Measurements from ENCODE around the gene ADAMTS15. TPM values are rescaled to one million over a fixed set of nuclear protein-coding genes. Genes with fewer than 3 reads are reported as not detected.

Gene ADAMTS15
- total and polyA plus RNA-seq, 2 donors (not counting 3 experiments of a cell fraction or from before 2014, with no cell fraction given), result 0.08 TPM; not detected in 1

- POLR2A ChIA-PET, result no interaction called here
- dilution Hi-C loops (cut with MboI; ENCODE audit: extremely low pct_ligation_motif_present, low sequenced_read_pairs), result no loop called here
- Histone ChIP-seq H3K36me3 (ENCODE audit: control insufficient read depth in 2 of 2, extremely low read depth in 1 of 2, insufficient read depth in 2 of 2, low read length in 2 of 2) (no peaks in the 10 kb centered on the region), H3K9me3 (replicated peaks; ENCODE audit: control insufficient read depth, insufficient read depth, low read length) (no peaks in the 10 kb centered on the region), H3K9me1 (replicated peaks; ENCODE audit: control insufficient read depth, extremely low read depth, insufficient read depth, low read length) (no peaks in the 10 kb centered on the region), H3K4me3 (replicated peaks in 1 of 3; ENCODE audit: insufficient read depth in 1 of 3, low read depth in 1 of 3, low read length in 3 of 3) (no peak overlapping the region), H3K4me2 (ENCODE audit: insufficient read depth, low read length) (no peak overlapping the region), H3K79me2 (ENCODE audit: control insufficient read depth, insufficient read depth, low read length) (no peaks in the 10 kb centered on the region), H3K4me1 (ENCODE audit: control insufficient read depth, extremely low read depth, insufficient read depth, low read length) (no peaks in the 10 kb centered on the region), H3K27me3 (ENCODE audit: control insufficient read depth in 2 of 2, insufficient read depth in 2 of 2, low read length in 2 of 2) (peaks cover 27 to 34% of the 10 kb centered on the region in 2 experiments), H2AFZ (ENCODE audit: low read depth, low read length) (no peak overlapping the region), H4K20me1 (replicated peaks; ENCODE audit: control insufficient read depth, extremely low read depth, insufficient read depth, low read length) (no peaks in the 10 kb centered on the region), H3K9ac (replicated peaks; ENCODE audit: extremely low read depth, insufficient read depth, low read length) (no peak overlapping the region), H3K27ac (ENCODE audit: insufficient read depth, low read depth, low read length) (no peak overlapping the region)
- BruUV-seq (replicated peaks), result no TSS peak
- DNase-seq (ENCODE audit: low read depth, low spot score), result no peak
- no peak for FAIRE-seq
- intact Hi-C loops (cut with micrococcal nuclease), result loop anchor here (5.0 kb wide), 1 partner anchor 180 kb away; no protein-coding TSS in a partner anchor
- CTCF ChIA-PET, result interaction anchor here (3.7 kb wide), 1 partner anchor 410 kb away, joined by 14 read pairs; no protein-coding TSS in a partner anchor
- no peak for TF ChIP-seq EZH2 (IDR thresholded peaks at IDR 0.05; ENCODE audit: borderline replicate concordance, low read depth, low read length, severe bottlenecking)
- TF ChIP-seq FOS (IDR thresholded peaks at IDR 0.05; ENCODE audit: borderline replicate concordance, insufficient read depth, low read length), result no peak
- TF ChIP-seq CTCF (IDR thresholded peaks at IDR 0.05; ENCODE audit: extremely low read depth in 1 of 2, insufficient read depth in 1 of 2, low read depth in 1 of 2, low read length in 2 of 2), result no peak
- no peak for TF ChIP-seq MYC (IDR thresholded peaks at IDR 0.05; ENCODE audit: low read depth, low read length)
- no peak for TF ChIP-seq MAX (IDR thresholded peaks at IDR 0.05; ENCODE audit: insufficient read depth, insufficient read length)
- TF ChIP-seq JUN (IDR thresholded peaks at IDR 0.05; ENCODE audit: borderline replicate concordance, insufficient read depth, insufficient read length, low read depth), result no peak
- no peak for TF ChIP-seq POLR2AphosphoS5 (IDR thresholded peaks at IDR 0.05; ENCODE audit: insufficient read depth, low read depth, low read length)
- TF ChIP-seq GATA2 (IDR thresholded peaks at IDR 0.05; ENCODE audit: insufficient read depth, insufficient read length, low read depth, low read length), result no peak
Observed at GRCh38 chr11:130452176-130452575, 3.7 kb downstream of the ADAMTS15 start.

Measured in endothelial cell of umbilical vein (primary cell).